ENCODE results near the gene FAM120B.

DNA sequence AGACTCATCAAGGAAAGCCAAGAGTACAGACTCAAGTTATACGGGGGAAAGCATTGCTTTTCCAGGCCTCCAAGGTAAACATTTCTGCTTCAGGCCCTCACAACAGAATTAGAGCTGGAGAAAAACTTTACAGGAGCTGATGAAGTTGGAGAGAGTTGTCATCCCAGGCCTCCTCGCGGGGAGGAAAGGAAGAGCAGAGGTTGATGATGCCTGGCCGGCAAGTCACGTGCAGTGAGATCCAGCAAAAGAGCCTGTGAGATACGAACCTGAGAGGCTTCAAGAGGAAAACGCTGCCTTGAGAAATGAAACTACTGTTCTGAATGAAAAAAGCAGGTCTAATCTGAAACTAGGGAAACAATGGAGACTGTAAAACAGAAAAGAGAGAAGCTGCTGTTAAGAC, 122.9 kb downstream of the FAM120B start:
- TF ChIP-seq, protein P1, sequence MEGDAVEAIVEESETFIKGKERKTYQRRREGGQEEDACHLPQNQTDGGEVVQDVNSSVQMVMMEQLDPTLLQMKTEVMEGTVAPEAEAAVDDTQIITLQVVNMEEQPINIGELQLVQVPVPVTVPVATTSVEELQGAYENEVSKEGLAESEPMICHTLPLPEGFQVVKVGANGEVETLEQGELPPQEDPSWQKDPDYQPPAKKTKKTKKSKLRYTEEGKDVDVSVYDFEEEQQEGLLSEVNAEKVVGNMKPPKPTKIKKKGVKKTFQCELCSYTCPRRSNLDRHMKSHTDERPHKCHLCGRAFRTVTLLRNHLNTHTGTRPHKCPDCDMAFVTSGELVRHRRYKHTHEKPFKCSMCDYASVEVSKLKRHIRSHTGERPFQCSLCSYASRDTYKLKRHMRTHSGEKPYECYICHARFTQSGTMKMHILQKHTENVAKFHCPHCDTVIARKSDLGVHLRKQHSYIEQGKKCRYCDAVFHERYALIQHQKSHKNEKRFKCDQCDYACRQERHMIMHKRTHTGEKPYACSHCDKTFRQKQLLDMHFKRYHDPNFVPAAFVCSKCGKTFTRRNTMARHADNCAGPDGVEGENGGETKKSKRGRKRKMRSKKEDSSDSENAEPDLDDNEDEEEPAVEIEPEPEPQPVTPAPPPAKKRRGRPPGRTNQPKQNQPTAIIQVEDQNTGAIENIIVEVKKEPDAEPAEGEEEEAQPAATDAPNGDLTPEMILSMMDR (IDR thresholded peaks at IDR 0.05): no peak
- TF ChIP-seq POLR2A (IDR thresholded peaks at IDR 0.05): no peak
